ENCODE results near the gene ARMC3. TPM values are rescaled to one million over a fixed set of nuclear protein-coding genes. Genes with fewer than 3 reads are reported as not detected.

ARMC3 gene
- total RNA-seq, 4 donors from 2014 or later = 2.0 TPM; not detected in 3

DNA sequence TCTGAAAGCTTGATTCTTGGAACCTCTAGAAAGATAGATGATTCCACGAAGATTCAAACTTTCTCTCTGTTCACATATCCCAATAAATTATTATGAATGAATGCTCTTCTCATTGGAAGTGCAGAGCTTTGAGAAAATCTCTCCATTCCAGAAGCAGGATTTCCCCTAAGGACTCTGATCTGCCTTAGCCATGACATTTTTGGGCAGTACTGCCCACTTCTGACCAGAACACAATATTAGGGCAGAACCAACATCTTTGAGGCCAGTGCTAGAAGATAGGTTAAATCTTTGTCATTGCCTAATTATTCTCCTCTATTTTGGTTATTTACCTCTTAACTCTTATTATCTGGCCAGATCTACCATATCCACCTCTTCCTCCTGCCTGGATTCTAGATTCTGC lies 49.9 kb downstream of the ARMC3 start:
- Histone ChIP-seq H3K36me3 (no peaks in the 10 kb centered on the region), H3K27ac (no peak overlapping the region), H3K4me1 (no peaks in the 10 kb centered on the region), H3K4me3 (no peak overlapping the region), H3K27me3 (no peaks in the 10 kb centered on the region), H3K9me3 (no peaks in the 10 kb centered on the region)
- 95% methylated on average over 1 of the region's 1 CpG for WGBS
- TF ChIP-seq POLR2A (IDR thresholded peaks at IDR 0.05) (no peak), EP300 (IDR thresholded peaks at IDR 0.05) (no peak), CTCF (IDR thresholded peaks at IDR 0.05) (no peak), POLR2AphosphoS5 (IDR thresholded peaks at IDR 0.05) (no peak)
- no peak for DNase-seq (ENCODE audit: low spot score in 2 of 2)

DNA sequence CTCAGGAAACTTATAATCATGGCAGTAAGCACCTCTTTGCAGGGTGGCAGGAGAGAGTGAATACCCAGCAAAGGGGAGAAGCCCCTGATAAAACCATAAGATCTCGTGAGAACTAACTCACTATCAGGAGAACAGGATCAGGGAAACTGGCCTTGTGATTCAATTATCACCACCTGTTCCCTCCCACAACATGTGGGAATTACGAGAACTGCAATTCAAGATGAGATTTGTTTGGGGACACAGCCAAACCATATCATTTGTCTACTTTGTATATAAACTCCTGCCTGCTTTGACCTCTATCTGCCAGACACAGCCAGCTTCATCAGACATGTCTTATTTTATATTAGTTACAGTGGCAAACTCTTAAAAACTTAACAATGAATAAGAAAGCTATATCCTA lies 50.4 kb downstream of the ARMC3 start:
- H3K4me3 ChIP-seq = no peak overlapping the region
- H3K27ac ChIP-seq = no peak overlapping the region
- no peaks in the 10 kb centered on the region for H3K36me3 ChIP-seq
- H3K27me3 ChIP-seq = no peaks in the 10 kb centered on the region
- 89% methylated on average over 2 of the region's 2 CpGs for WGBS
- no peak for DNase-seq (ENCODE audit: low spot score in 2 of 2)
- TF ChIP-seq CTCF (IDR thresholded peaks at IDR 0.05) = no peak
- TF ChIP-seq POLR2A (IDR thresholded peaks at IDR 0.05) = no peak
- TF ChIP-seq EP300 (IDR thresholded peaks at IDR 0.05) = no peak
- TF ChIP-seq POLR2AphosphoS5 (IDR thresholded peaks at IDR 0.05) = no peak
- H3K9me3 ChIP-seq = no peaks in the 10 kb centered on the region
- H3K4me1 ChIP-seq = no peaks in the 10 kb centered on the region

DNA sequence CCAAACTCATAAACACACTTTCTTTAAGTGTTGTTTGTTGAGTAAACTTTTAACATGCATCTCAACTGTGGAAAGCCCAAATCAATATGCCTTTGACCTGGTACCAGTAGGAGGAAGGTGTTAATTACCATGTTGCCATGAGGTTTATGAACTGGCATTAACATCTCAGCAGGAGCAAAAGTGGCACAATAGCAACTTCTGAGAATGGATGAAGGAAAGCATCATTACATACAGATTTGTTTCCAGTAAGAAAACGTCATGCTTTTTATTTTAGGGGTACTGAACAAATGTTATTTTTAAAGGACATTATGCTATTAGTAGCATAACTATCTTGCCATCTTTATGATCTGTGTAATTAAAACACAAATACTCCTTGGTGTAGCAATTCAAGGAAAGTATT lies 51.1 kb downstream of the ARMC3 start:
- H3K9me3 ChIP-seq = no peaks in the 10 kb centered on the region
- no peaks in the 10 kb centered on the region for H3K36me3 ChIP-seq
- H3K27me3 ChIP-seq = no peaks in the 10 kb centered on the region
- no peak overlapping the region for H3K4me3 ChIP-seq
- 66% methylated on average over 1 of the region's 1 CpG for WGBS
- no peaks in the 10 kb centered on the region for H3K4me1 ChIP-seq
- DNase-seq (ENCODE audit: low spot score in 2 of 2) = no peak
- no peak for TF ChIP-seq POLR2AphosphoS5 (IDR thresholded peaks at IDR 0.05)
- no peak for TF ChIP-seq CTCF (IDR thresholded peaks at IDR 0.05)
- no peak for TF ChIP-seq EP300 (IDR thresholded peaks at IDR 0.05)
- TF ChIP-seq POLR2A (IDR thresholded peaks at IDR 0.05) = no peak
- no peak overlapping the region for H3K27ac ChIP-seq

DNA sequence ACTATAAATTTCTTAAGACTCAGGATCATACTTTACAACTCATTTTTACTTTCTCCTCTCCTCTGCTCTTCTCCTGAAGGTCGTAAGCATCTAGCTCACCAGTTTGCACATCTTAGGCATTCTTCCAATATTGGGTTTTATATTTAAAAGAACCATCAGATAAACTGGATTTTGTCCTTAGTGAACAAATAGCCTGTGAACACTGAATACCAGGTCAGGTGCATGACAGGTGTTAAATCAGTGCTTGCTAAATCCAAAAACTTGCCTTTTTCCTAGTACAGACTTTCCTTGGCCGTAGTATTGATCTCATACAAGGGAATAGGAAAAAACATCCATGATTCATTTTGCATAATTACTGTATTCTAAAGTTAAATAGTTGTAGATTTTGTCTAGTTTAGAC lies 53.0 kb downstream of the ARMC3 start:
- Histone ChIP-seq H3K27me3 (no peaks in the 10 kb centered on the region), H3K9me3 (no peaks in the 10 kb centered on the region), H3K4me3 (no peak overlapping the region), H3K4me1 (no peaks in the 10 kb centered on the region), H3K36me3 (no peaks in the 10 kb centered on the region), H3K27ac (no peak overlapping the region)
- TF ChIP-seq POLR2A (IDR thresholded peaks at IDR 0.05) (no peak), EP300 (IDR thresholded peaks at IDR 0.05) (no peak), POLR2AphosphoS5 (IDR thresholded peaks at IDR 0.05) (no peak), CTCF (IDR thresholded peaks at IDR 0.05) (no peak)
- 88% methylated on average over 2 of the region's 2 CpGs for WGBS
- DNase-seq (ENCODE audit: low spot score in 2 of 2) = no peak

- Histone ChIP-seq H3K36me3 (no peaks in the 10 kb centered on the region), H3K27me3 (no peaks in the 10 kb centered on the region), H3K9me3 (no peaks in the 10 kb centered on the region), H3K27ac (no peak overlapping the region), H3K4me3 (no peak overlapping the region), H3K4me1 (no peaks in the 10 kb centered on the region)
- no peak for TF ChIP-seq POLR2AphosphoS5 (IDR thresholded peaks at IDR 0.05)
- TF ChIP-seq POLR2A (IDR thresholded peaks at IDR 0.05) = no peak
- no peak for TF ChIP-seq CTCF (IDR thresholded peaks at IDR 0.05)
- no peak for TF ChIP-seq EP300 (IDR thresholded peaks at IDR 0.05)
- DNase-seq (ENCODE audit: low spot score in 2 of 2) = no peak
- WGBS = 85% methylated on average over 5 of the region's 5 CpGs
Observed at GRCh38 chr10:22984066-22984465, 56.2 kb downstream of the ARMC3 start.

Data from suprapubic skin (tissue), 4 donors.